Activated gamma-delta T cell treated with Interleukin-2 at 50 U/mL for 16 hours (primary cell): ENCODE data around the gene KRTAP20-3.

Experiments
- DNase-seq: peaks from one replicate; pipeline ENCODE4 v3.0.0-alpha.2; 2020

The KRTAP20-3 gene

DNA sequence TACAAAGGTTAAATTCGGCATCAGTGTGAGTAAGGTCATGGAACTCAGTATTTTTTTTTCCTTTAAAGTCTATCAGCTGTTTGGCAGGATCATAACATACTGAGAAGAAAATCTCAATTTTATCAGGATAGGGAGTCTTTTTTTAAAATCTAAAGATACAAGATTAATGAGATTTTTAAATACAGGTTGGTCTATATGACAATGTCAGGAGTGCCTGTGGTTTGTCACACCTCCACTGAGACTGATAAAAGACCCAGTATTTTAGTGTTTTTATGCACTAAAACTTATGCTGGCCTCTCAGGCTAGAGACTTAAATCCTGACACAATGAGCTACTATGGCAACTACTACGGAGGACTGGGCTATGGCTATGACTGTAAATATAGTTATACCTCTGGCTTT is at the start of gene KRTAP20-3:
Gene KRTAP20-3, plus strand, starts transcription at position 301 of the 400 bp plus-strand sequence.
- no peak for DNase-seq

GRCh38 chr21:30598802-30599201 is 43.9 kb upstream of the KRTAP20-3 start, which contains the start of gene KRTAP6-2:
Gene KRTAP6-2, minus strand, starts transcription at chr21:30598902. Its CDS starts 28 bp downstream, at chr21:30598874.
- DNase-seq = no peak

GRCh38 chr21:30600787-30601186 is 41.9 kb upstream of the KRTAP20-3 start, which contains the start of gene KRTAP22-1:
Gene KRTAP22-1, plus strand, starts transcription at chr21:30601087.
- no peak for DNase-seq

DNA sequence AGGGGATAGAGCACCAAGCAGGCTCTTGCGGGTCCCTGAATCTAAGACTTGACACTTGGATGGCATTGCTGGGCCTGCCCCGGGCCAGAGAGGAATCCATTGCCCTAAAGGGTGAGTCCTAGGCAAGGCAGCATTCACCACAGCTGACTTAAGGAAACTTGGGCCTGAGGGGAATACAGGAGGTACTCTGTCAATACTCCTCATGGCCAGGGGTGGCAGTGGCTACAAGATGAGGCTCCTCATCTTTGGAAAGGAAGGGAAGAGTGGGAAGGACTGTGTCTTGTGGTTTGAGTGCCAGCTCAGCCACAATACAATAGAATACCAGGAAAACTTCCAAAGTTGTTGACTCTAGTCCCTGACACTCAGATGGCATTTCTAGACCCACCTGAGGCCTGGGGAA is 36.7 kb upstream of the KRTAP20-3 start:
- no peak for DNase-seq

GRCh38 chr21:30612132-30612531 is 30.5 kb upstream of the KRTAP20-3 start:
- no peak for DNase-seq

DNA sequence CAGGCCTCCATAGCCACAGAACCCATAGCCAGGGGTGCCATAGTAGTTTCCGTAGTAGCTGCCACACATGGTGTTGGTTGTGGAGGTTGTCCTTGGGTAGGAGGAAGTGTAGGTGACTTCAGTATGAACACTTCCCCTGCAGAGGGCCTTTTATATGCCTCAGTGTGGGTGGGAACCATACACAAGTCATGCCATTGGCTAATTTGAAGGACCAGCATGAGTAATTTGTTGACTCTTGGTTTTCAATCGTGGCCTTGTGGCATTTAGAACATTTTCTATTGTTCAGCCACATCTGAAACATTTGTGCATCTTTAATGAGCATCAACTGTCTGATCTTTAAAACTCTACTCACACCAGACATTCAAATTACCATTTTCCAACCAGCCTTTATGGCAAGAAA is 28.8 kb upstream of the KRTAP20-3 start, which contains the start of gene KRTAP6-1:
Gene KRTAP6-1, minus strand, starts transcription at position 95 of the 400 bp plus-strand sequence. Its CDS starts 26 bp downstream, at position 69.
- no peak for DNase-seq

- DNase-seq = no peak
These were observed 27.5 kb upstream of the KRTAP20-3 start for GRCh38 chr21:30615199-30615598.

DNA sequence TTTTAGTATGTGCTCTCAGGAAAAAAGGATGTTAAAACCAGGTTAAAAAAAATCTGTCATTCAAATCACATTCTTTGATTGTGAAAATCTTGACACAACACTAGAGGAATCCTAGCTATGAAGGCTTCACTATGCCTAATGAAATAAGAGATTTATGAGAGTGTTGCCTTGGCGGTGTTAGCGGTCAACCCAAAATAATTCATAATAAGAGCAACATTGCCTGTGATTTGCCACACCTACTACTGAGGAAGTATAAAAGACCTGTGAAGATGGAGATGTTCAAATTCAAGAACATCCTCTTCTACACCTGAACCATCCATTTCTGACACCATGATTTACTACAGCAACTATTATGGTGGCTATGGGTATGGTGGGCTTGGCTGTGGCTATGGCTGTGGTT is 26.5 kb upstream of the KRTAP20-3 start, which contains the start of gene KRTAP20-1:
Gene KRTAP20-1, plus strand, starts transcription at position 301 of the 400 bp plus-strand sequence. Its CDS starts 30 bp downstream, at position 331.
- DNase-seq = no peak

- DNase-seq = no peak
These were observed 22.6 kb upstream of the KRTAP20-3 start for GRCh38 chr21:30620080-30620479.

- DNase-seq = no peak
These were observed 22.1 kb upstream of the KRTAP20-3 start, which contains the start of gene KRTAP20-4 for GRCh38 chr21:30620522-30620921. Gene KRTAP20-4, plus strand, starts transcription at chr21:30620627.

DNA sequence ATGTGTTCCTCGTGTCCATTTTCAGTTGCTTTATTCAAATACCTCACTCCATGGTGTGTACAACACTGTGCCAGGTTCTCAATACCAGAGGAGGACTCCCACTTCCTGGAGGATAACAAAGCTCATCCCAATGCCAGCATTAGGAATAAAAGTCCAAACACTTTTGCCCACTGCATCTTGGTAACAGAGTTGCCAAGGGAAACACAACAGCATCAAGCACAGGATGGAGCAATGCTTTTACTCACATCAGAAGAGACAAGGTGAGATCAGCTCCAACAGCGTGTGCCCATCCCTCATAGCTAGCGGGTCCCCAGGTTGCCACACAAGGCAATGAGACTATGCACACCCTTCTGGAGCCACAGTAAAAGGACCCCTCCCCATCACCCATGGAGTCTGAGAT is 19.3 kb upstream of the KRTAP20-3 start:
- DNase-seq = no peak

DNA sequence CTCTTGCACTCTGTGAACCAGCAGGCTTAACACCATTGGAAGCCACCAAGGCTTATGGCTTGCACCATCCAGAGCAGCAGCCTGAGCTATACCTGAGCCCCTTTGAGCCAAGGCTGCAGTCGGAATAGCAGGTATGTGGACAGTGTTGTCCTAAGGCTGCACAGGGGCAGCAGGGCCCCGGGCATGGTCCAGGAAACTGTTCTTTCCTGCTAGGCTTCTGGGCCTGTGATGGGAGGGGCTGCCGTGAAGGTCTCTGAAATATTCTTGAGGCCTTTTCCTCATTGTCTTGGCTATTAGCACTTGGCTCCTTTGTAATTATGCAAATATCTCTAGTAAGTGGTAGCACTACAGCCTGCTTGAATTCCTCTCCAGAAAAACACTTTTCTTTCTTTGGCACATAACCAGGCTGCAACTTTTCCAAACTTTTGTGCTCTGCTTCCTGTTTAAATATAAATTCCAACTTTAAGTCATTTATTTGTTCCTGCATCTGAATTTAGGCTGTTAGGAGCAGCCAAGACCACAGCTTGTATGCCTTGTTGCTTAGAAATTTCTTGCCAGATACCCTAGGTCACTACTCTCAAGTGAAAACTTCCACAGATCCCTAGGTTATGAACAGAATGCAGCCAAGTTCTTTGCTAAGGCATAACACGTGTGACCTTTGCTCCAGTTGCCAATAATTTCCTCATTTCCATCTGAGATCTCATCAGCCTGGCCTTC is 17.1 kb upstream of the KRTAP20-3 start:
- no peak for DNase-seq

- DNase-seq = no peak
These were observed 14.6 kb upstream of the KRTAP20-3 start for GRCh38 chr21:30628109-30628508.

- no peak for DNase-seq
These were observed 13.5 kb upstream of the KRTAP20-3 start for GRCh38 chr21:30629200-30629599.

DNA sequence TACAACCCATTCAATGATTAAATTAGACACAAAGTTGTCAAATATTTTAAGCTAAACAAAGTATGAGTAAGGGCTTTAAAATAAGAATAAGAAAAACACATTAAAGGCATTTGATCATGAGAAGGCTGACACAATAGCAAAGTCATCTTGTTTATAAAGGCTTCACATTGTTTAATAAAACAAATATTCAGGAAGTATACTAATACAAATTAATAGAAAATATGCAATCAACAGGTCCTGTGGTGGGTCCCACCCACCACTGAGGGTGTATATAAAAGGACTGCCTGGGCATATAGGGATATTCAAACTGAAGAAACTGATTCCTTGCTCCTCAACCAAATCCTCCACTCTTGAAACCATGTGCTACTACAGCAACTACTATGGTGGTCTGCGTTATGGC is 7.8 kb upstream of the KRTAP20-3 start, which contains the start of gene KRTAP20-2:
Gene KRTAP20-2, plus strand, starts transcription at position 301 of the 400 bp plus-strand sequence. Its CDS starts 58 bp downstream, at position 359.
- DNase-seq = no peak

DNA sequence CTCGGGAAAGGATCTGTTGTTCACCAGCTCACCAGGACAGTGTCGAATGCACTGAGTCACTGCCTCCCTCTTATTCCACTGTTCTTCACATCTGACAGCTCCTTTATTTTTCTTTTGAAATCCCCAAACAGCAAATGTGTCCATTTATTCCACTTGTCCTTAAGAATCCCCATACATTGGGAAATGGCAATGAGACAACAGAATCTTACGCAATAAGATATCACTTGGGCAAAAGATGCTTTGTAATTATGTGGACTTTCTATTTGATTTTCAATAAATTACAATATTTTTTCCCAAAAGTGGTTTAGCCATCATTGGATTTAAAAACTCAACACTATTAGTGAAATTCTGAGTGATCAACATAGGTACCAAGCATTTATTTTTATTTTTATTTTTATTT is 4.0 kb upstream of the KRTAP20-3 start:
- no peak for DNase-seq

GRCh38 chr21:30646904-30647414 is 4.3 kb downstream of the KRTAP20-3 start:
- DNase-seq = no peak

- DNase-seq = no peak
These were observed 10.2 kb downstream of the KRTAP20-3 start for GRCh38 chr21:30652891-30653290.

DNA sequence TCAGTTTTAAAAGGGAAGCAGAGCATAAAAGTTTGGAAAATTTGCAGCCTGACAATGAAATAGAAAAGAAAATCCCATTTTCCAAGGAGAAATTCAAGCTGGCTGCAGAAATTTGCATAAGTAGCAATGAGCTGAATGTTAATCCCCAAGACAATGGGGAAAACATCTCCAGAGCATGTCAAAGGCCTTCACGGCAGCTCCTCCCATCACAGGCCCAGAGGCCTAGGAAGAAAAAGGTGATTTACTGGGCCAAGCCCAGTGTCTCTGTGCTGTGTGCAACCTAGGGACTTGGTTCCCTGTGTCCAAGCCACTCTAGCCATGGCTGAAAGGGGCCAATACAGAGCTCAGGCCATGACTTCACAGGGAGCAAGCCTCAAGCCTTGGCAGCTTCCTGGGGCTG is 26.1 kb downstream of the KRTAP20-3 start:
- DNase-seq = no peak

DNA sequence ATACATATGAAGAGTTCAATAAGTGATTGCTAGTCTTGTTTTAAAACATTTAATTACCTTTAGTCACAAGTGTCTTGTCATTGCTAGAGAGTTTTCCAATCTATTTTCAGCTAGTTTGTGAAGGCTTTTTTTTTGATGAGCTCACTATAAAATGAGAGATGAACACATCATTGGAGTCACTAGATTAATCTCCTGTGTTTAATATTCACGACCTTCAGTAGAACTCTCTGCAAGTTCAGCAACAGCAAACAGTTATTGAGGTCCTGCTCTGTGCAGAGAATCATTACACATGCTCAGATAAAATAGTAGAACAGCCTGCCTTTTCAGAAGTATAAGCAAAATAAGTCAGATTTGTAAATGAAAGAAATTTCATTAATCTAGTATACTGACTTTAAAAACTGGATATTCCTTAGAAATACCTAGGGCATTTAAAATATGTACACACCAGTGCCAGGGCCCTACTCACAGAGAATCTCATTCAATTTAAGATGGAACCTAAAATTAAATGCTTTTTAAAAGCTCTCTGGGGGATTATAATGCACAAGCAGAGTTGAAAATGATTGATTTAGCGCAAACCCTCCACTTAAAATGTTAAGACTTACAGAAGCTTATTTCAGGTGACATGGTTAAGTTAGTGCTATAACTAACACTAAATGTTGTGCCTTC is 30.5 kb downstream of the KRTAP20-3 start:
- DNase-seq = no peak

GRCh38 chr21:30674312-30674711 is 31.6 kb downstream of the KRTAP20-3 start:
- DNase-seq = no peak

DNA sequence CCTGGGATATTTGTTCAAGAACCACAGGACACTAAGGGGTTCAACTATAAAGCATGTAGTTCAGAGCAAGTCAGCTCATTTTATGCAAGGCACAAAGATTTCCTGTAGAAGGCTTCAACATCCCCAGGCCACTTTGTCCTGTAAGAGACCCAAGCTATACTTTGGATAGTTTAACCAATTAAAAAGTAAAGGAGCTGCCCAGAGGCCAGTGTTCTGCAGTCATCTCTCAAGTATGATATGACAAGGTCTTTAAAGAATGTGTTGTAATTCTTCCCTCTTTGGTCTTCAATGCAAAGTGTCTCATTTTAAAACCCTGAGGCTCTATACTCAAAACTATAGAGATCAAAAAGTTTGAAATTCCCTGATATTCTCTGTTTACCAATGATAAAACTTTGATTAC is 34.1 kb downstream of the KRTAP20-3 start:
- DNase-seq = no peak

- no peak for DNase-seq
These were observed 37.9 kb downstream of the KRTAP20-3 start for GRCh38 chr21:30680586-30680985.

- DNase-seq = no peak
These were observed 41.8 kb downstream of the KRTAP20-3 start for GRCh38 chr21:30684506-30684905.
